Measurements from ENCODE around the gene KIRREL1. TPM values are rescaled to one million over a fixed set of nuclear protein-coding genes. Genes with fewer than 3 reads are reported as not detected.

KIRREL1 gene
- polyA plus RNA-seq, 1 donor from 2014 or later = 12.9 TPM

- no peaks in the 10 kb centered on the region for H3K9me2 ChIP-seq (ENCODE audit: insufficient read depth, low read length)
- H3K4me3 ChIP-seq (ENCODE audit: low read length) = no peak overlapping the region
- H2AFZ ChIP-seq (ENCODE audit: low read depth, low read length) = no peak overlapping the region
- TF ChIP-seq EZH2 (IDR thresholded peaks at IDR 0.05; ENCODE audit: borderline replicate concordance, insufficient read depth, low read length, poor library complexity, severe bottlenecking) (no peak), RAD21 (conservative IDR thresholded peaks at IDR 0.05) (no peak), MXI1 (conservative IDR thresholded peaks at IDR 0.05; ENCODE audit: poor library complexity, severe bottlenecking) (no peak), SMC3 (conservative IDR thresholded peaks at IDR 0.05; ENCODE audit: poor library complexity) (no peak), EP300 (conservative IDR thresholded peaks at IDR 0.05; ENCODE audit: poor library complexity, severe bottlenecking) (no peak), POLR2AphosphoS5 (IDR thresholded peaks at IDR 0.05) (no peak), CTCF (IDR thresholded peaks at IDR 0.05; ENCODE audit: poor library complexity, severe bottlenecking) (no peak), REST (IDR thresholded peaks at IDR 0.05; ENCODE audit: borderline replicate concordance) (no peak), TAF1 (IDR thresholded peaks at IDR 0.05; ENCODE audit: low read depth) (no peak)
- H3F3A ChIP-seq (ENCODE audit: insufficient read depth, low read length, poor library complexity, severe bottlenecking) = no peaks in the 10 kb centered on the region
- no peaks in the 10 kb centered on the region for H3K9me3 ChIP-seq (ENCODE audit: low read length)
- H3K27me3 ChIP-seq (ENCODE audit: insufficient read depth, low read depth, low read length) = no peaks in the 10 kb centered on the region
- H4K20me1 ChIP-seq (ENCODE audit: insufficient read depth) = no peaks in the 10 kb centered on the region
- no peak overlapping the region for H3K9ac ChIP-seq (ENCODE audit: low read length)
- no peaks in the 10 kb centered on the region for H3K36me3 ChIP-seq (ENCODE audit: insufficient read depth, low read length)
- H3K4me2 ChIP-seq (ENCODE audit: low read length) = no peak overlapping the region
- H3K27ac ChIP-seq (ENCODE audit: low read length) = no peak overlapping the region
- no peaks in the 10 kb centered on the region for H3K79me2 ChIP-seq (replicated peaks; ENCODE audit: insufficient read depth, low read length)
Measured at GRCh38 chr1:158105352-158106095, 112.1 kb downstream of the KIRREL1 start.

- TF ChIP-seq REST (IDR thresholded peaks at IDR 0.05; ENCODE audit: borderline replicate concordance) = no peak
- no peak for TF ChIP-seq TAF1 (IDR thresholded peaks at IDR 0.05; ENCODE audit: low read depth)
- TF ChIP-seq SMC3 (conservative IDR thresholded peaks at IDR 0.05; ENCODE audit: poor library complexity) = no peak
- TF ChIP-seq EZH2 (IDR thresholded peaks at IDR 0.05; ENCODE audit: borderline replicate concordance, insufficient read depth, low read length, poor library complexity, severe bottlenecking) = no peak
- no peak for TF ChIP-seq CTCF (IDR thresholded peaks at IDR 0.05; ENCODE audit: poor library complexity, severe bottlenecking)
- no peak for TF ChIP-seq MXI1 (conservative IDR thresholded peaks at IDR 0.05; ENCODE audit: poor library complexity, severe bottlenecking)
- no peak for TF ChIP-seq EP300 (conservative IDR thresholded peaks at IDR 0.05; ENCODE audit: poor library complexity, severe bottlenecking)
- no peak for TF ChIP-seq RAD21 (conservative IDR thresholded peaks at IDR 0.05)
- no peak for TF ChIP-seq POLR2AphosphoS5 (IDR thresholded peaks at IDR 0.05)
- Histone ChIP-seq H2AFZ (ENCODE audit: low read depth, low read length) (no peak overlapping the region), H3F3A (ENCODE audit: insufficient read depth, low read length, poor library complexity, severe bottlenecking) (no peaks in the 10 kb centered on the region), H3K27ac (ENCODE audit: low read length) (no peak overlapping the region), H3K79me2 (replicated peaks; ENCODE audit: insufficient read depth, low read length) (no peaks in the 10 kb centered on the region), H3K27me3 (ENCODE audit: insufficient read depth, low read depth, low read length) (no peaks in the 10 kb centered on the region), H3K36me3 (ENCODE audit: insufficient read depth, low read length) (no peaks in the 10 kb centered on the region), H3K4me3 (ENCODE audit: low read length) (no peak overlapping the region), H4K20me1 (ENCODE audit: insufficient read depth) (no peaks in the 10 kb centered on the region), H3K9me3 (ENCODE audit: low read length) (no peaks in the 10 kb centered on the region), H3K9me2 (ENCODE audit: insufficient read depth, low read length) (no peaks in the 10 kb centered on the region), H3K9ac (ENCODE audit: low read length) (no peak overlapping the region), H3K4me2 (ENCODE audit: low read length) (no peak overlapping the region)
Measured at GRCh38 chr1:158107916-158108315, 114.5 kb downstream of the KIRREL1 start.

Measured in neural cell (in vitro differentiated cells).